ENCODE measurements around the gene SF3B4. TPM values are rescaled to one million over a fixed set of nuclear protein-coding genes. Genes with fewer than 3 reads are reported as not detected.

Gene SF3B4
- total and polyA plus RNA-seq, 2 donors (not counting 1 experiment from before 2014, with no cell fraction given): 22.6 to 60.1 TPM

GRCh38 chr1:149879556-149879955, 48.0 kb downstream of the SF3B4 start:
- ChIA-PET CTCF (no interaction called here), POLR2A (no interaction called here)
- no peak overlapping the region for H2AFZ ChIP-seq (ENCODE audit: insufficient read depth, low read depth, low read length, poor library complexity, severe bottlenecking)
- H4K20me1 ChIP-seq (ENCODE audit: control insufficient read depth, insufficient read depth, low read length, poor library complexity, severe bottlenecking): peaks cover 11% of the 10 kb centered on the region
- H3K9me3 Mint-ChIP-seq (ENCODE audit: insufficient read depth): no peaks in the 10 kb centered on the region
- intact Hi-C loops (cut with micrococcal nuclease): no loop called here
- H3K79me2 ChIP-seq (ENCODE audit: control insufficient read depth, insufficient read depth, low read length): peaks cover 37% of the 10 kb centered on the region
- TF ChIP-seq CTCF (IDR thresholded peaks at IDR 0.05) (no peak), EZH2 (IDR thresholded peaks at IDR 0.05; ENCODE audit: borderline replicate concordance, insufficient read depth, low read depth, low read length, poor library complexity, severe bottlenecking) (no peak)
- no peak overlapping the region for H3K4me3 ChIP-seq (ENCODE audit: control extremely low read depth in 1 of 5, extremely low read depth in 1 of 5, insufficient read depth in 1 of 5, low read depth in 2 of 5, low read length in 4 of 5)
- H3K4me1 Mint-ChIP-seq: peaks cover 10% of the 10 kb centered on the region
- H3K27ac ChIP-seq (ENCODE audit: low read length in 2 of 2): no peak overlapping the region
- no peaks in the 10 kb centered on the region for H3K9me3 ChIP-seq (ENCODE audit: control extremely low read depth in 1 of 3, control insufficient read depth in 2 of 3, insufficient read depth in 1 of 3, low read length in 2 of 3)
- H3K4me2 ChIP-seq (replicated peaks; ENCODE audit: low read depth, low read length, poor library complexity, severe bottlenecking): no peak overlapping the region
- no peak overlapping the region for H3K4me3 Mint-ChIP-seq
- 100% methylated on average over 1 of the region's 1 CpG for WGBS (ENCODE audit: insufficient coverage)
- no peak for ATAC-seq (ENCODE audit: low read depth)
- H3K4me1 ChIP-seq (ENCODE audit: control insufficient read depth in 2 of 2, insufficient read depth in 2 of 2, low read length in 2 of 2): peaks cover 9 to 11% of the 10 kb centered on the region in 2 donors
- no peak overlapping the region for H3K9ac ChIP-seq (ENCODE audit: low read length)
- no peak overlapping the region for H3K27ac Mint-ChIP-seq
- no peaks in the 10 kb centered on the region for H3K27me3 ChIP-seq (replicated peaks in 1 of 4; ENCODE audit: control extremely low read depth in 1 of 4, control insufficient read depth in 3 of 4, insufficient read depth in 4 of 4, low read length in 3 of 4)
- no peak for DNase-seq
- H3K36me3 ChIP-seq (replicated peaks in 1 of 2; ENCODE audit: control extremely low read depth in 1 of 2, control insufficient read depth in 1 of 2, extremely low read depth in 1 of 2, insufficient read depth in 2 of 2, low read length in 1 of 2): peaks cover 0 to 4% of the 10 kb centered on the region in 2 experiments
- H3K27me3 Mint-ChIP-seq: no peaks in the 10 kb centered on the region

- Histone ChIP-seq H3K9me3 (ENCODE audit: control extremely low read depth in 1 of 3, control insufficient read depth in 2 of 3, insufficient read depth in 1 of 3, low read length in 2 of 3) (no peaks in the 10 kb centered on the region), H3K4me3 (ENCODE audit: control extremely low read depth in 1 of 5, extremely low read depth in 1 of 5, insufficient read depth in 1 of 5, low read depth in 2 of 5, low read length in 4 of 5) (no peak overlapping the region), H3K36me3 (replicated peaks in 1 of 2; ENCODE audit: control extremely low read depth in 1 of 2, control insufficient read depth in 1 of 2, extremely low read depth in 1 of 2, insufficient read depth in 2 of 2, low read length in 1 of 2) (no peaks in the 10 kb centered on the region), H3K9ac (ENCODE audit: low read length) (no peak overlapping the region), H3K4me2 (replicated peaks; ENCODE audit: low read depth, low read length, poor library complexity, severe bottlenecking) (no peak overlapping the region), H3K4me1 (ENCODE audit: control insufficient read depth in 2 of 2, insufficient read depth in 2 of 2, low read length in 2 of 2) (no peaks in the 10 kb centered on the region), H4K20me1 (ENCODE audit: control insufficient read depth, insufficient read depth, low read length, poor library complexity, severe bottlenecking) (peaks cover 3% of the 10 kb centered on the region), H2AFZ (ENCODE audit: insufficient read depth, low read depth, low read length, poor library complexity, severe bottlenecking) (no peak overlapping the region), H3K27me3 (replicated peaks in 1 of 4; ENCODE audit: control extremely low read depth in 1 of 4, control insufficient read depth in 3 of 4, insufficient read depth in 4 of 4, low read length in 3 of 4) (no peaks in the 10 kb centered on the region), H3K27ac (ENCODE audit: low read length in 2 of 2) (no peak overlapping the region), H3K79me2 (ENCODE audit: control insufficient read depth, insufficient read depth, low read length) (peaks cover 23% of the 10 kb centered on the region)
- no peaks in the 10 kb centered on the region for H3K9me3 Mint-ChIP-seq (ENCODE audit: insufficient read depth)
- POLR2A ChIA-PET: interaction anchor here (1.2 kb wide), 1 partner anchor 9 kb away, joined by 5 read pairs; a partner anchor contains a TSS
- CTCF ChIA-PET: no interaction called here
- intact Hi-C loops (cut with micrococcal nuclease): no loop called here
- no peak overlapping the region for H3K27ac Mint-ChIP-seq
- H3K27me3 Mint-ChIP-seq: no peaks in the 10 kb centered on the region
- 99% methylated on average over 6 of the region's 7 CpGs for WGBS (ENCODE audit: insufficient coverage)
- DNase-seq: no peak
- H3K4me1 Mint-ChIP-seq: peaks cover 5% of the 10 kb centered on the region
- H3K4me3 Mint-ChIP-seq: no peak overlapping the region
- ATAC-seq (ENCODE audit: low read depth): no peak
- no peak for TF ChIP-seq EZH2 (IDR thresholded peaks at IDR 0.05; ENCODE audit: borderline replicate concordance, insufficient read depth, low read depth, low read length, poor library complexity, severe bottlenecking)
- no peak for TF ChIP-seq CTCF (IDR thresholded peaks at IDR 0.05)
Measured at GRCh38 chr1:149877211-149877946, 50.2 kb downstream of the SF3B4 start.

All from B cell (primary cell).